Mucosa of stomach (tissue), 1 donor: ENCODE measurements around the gene RSF1.
"Not testable (repeated sequence)": the region's sequence is repeated elsewhere in the genome, so short reads cannot be mapped to it uniquely, and the experiment has no call there.

Source experiments
- H3K27me3 ChIP-seq: one replicate; pipeline ENCODE4 v1.7.0; 2013; ENCODE audit warnings: mild to moderate bottlenecking, low read length; ENCODE audit not compliant: control insufficient read depth, insufficient read depth
- H3K36me3 ChIP-seq: one replicate; pipeline ENCODE4 v1.7.0; 2013; ENCODE audit warnings: low read length; ENCODE audit not compliant: control insufficient read depth, insufficient read depth
- H3K4me1 ChIP-seq: one replicate; pipeline ENCODE4 v1.7.0; 2013; ENCODE audit warnings: mild to moderate bottlenecking, low read length; ENCODE audit not compliant: control insufficient read depth, insufficient read depth
- H3K4me3 ChIP-seq: one replicate; pipeline ENCODE4 v1.7.0; 2013; ENCODE audit warnings: low read length
- H3K9ac ChIP-seq: one replicate; pipeline ENCODE4 v1.7.0; 2013; ENCODE audit warnings: mild to moderate bottlenecking, low read length, moderate library complexity
- H3K9me3 ChIP-seq: one replicate; pipeline ENCODE4 v1.7.0; 2013; ENCODE audit warnings: mild to moderate bottlenecking, low read length, moderate library complexity; ENCODE audit not compliant: control insufficient read depth
- donor health status: Pancreatic carcinoma.

RSF1 gene

GRCh38 chr11:77833302-77833701 lies 12.8 kb upstream of the RSF1 start:
- Histone ChIP-seq H3K36me3 (no peaks in the 10 kb centered on the region), H3K4me1 (no peaks in the 10 kb centered on the region), H3K27me3 (no peaks in the 10 kb centered on the region), H3K9ac (no peak overlapping the region), H3K9me3 (no peaks in the 10 kb centered on the region), H3K4me3 (no peak overlapping the region)

GRCh38 chr11:77828926-77829325 lies 8.4 kb upstream of the RSF1 start:
- H3K9me3 ChIP-seq = no peaks in the 10 kb centered on the region
- H3K9ac ChIP-seq = no peak overlapping the region

GRCh38 chr11:77823775-77824174 lies 3.3 kb upstream of the RSF1 start:
- Histone ChIP-seq H3K36me3 (no peaks in the 10 kb centered on the region), H3K4me1 (peaks cover 11% of the 10 kb centered on the region), H3K9ac (no peak overlapping the region), H3K9me3 (no peaks in the 10 kb centered on the region), H3K27me3 (no peaks in the 10 kb centered on the region), H3K4me3 (no peak overlapping the region)

More at GRCh38 chr11:77828926-77829325, 8.4 kb upstream of the RSF1 start:
- Histone ChIP-seq H3K36me3 (no peaks in the 10 kb centered on the region), H3K27me3 (no peaks in the 10 kb centered on the region), H3K4me3 (no peak overlapping the region), H3K4me1 (no peaks in the 10 kb centered on the region)

GRCh38 chr11:77822126-77822525 lies 1.6 kb upstream of the RSF1 start:
- not testable (repeated sequence) for H3K27me3 ChIP-seq, H3K9me3 ChIP-seq, H3K36me3 ChIP-seq, H3K4me3 ChIP-seq, H3K9ac ChIP-seq
- H3K4me1 ChIP-seq = peaks cover 11% of the 10 kb centered on the region

GRCh38 chr11:77821349-77821851 lies 878 bp upstream of the RSF1 start:
- H3K4me3 ChIP-seq = peak overlapping the region; percentile 87
- H3K9me3 ChIP-seq = no peaks in the 10 kb centered on the region
- H3K27me3 ChIP-seq = no peaks in the 10 kb centered on the region
- H3K9ac ChIP-seq = peak overlapping the region; percentile 79
- H3K36me3 ChIP-seq = no peaks in the 10 kb centered on the region
- H3K4me1 ChIP-seq = peaks cover 11% of the 10 kb centered on the region

- H3K4me3 ChIP-seq = peak overlapping the region; percentile 64
- no peaks in the 10 kb centered on the region for H3K27me3 ChIP-seq
- H3K36me3 ChIP-seq = no peaks in the 10 kb centered on the region
- H3K9me3 ChIP-seq = no peaks in the 10 kb centered on the region
- H3K4me1 ChIP-seq = peaks cover 11% of the 10 kb centered on the region
- H3K9ac ChIP-seq = peak overlapping the region; percentile 96
Observed at GRCh38 chr11:77819921-77820564, 479 bp downstream of the RSF1 start.

- Histone ChIP-seq H3K27me3 (no peaks in the 10 kb centered on the region), H3K4me3 (peak overlapping the region; percentile 64), H3K4me1 (peaks cover 11% of the 10 kb centered on the region), H3K9ac (peak overlapping the region; percentile 96), H3K36me3 (no peaks in the 10 kb centered on the region), H3K9me3 (no peaks in the 10 kb centered on the region)
Observed at GRCh38 chr11:77819411-77819920, 1.1 kb downstream of the RSF1 start.

GRCh38 chr11:77815459-77815858 lies 5.1 kb downstream of the RSF1 start:
- H3K9ac ChIP-seq = no peak overlapping the region
- no peaks in the 10 kb centered on the region for H3K9me3 ChIP-seq
- H3K27me3 ChIP-seq = no peaks in the 10 kb centered on the region
- peaks cover 5% of the 10 kb centered on the region for H3K4me1 ChIP-seq
- no peaks in the 10 kb centered on the region for H3K36me3 ChIP-seq
- H3K4me3 ChIP-seq = no peak overlapping the region

GRCh38 chr11:77814848-77815247 lies 5.7 kb downstream of the RSF1 start:
- Histone ChIP-seq H3K4me3 (no peak overlapping the region), H3K9ac (no peak overlapping the region), H3K36me3 (no peaks in the 10 kb centered on the region), H3K9me3 (no peaks in the 10 kb centered on the region), H3K4me1 (peaks cover 5% of the 10 kb centered on the region), H3K27me3 (no peaks in the 10 kb centered on the region)

GRCh38 chr11:77813256-77813655 lies 7.3 kb downstream of the RSF1 start:
- Histone ChIP-seq H3K9me3 (no peaks in the 10 kb centered on the region), H3K4me3 (no peak overlapping the region), H3K4me1 (peaks cover 7% of the 10 kb centered on the region), H3K27me3 (no peaks in the 10 kb centered on the region), H3K36me3 (no peaks in the 10 kb centered on the region), H3K9ac (no peak overlapping the region)

- Histone ChIP-seq H3K36me3 (no peaks in the 10 kb centered on the region), H3K9me3 (no peaks in the 10 kb centered on the region), H3K27me3 (no peaks in the 10 kb centered on the region), H3K4me1 (peaks cover 13% of the 10 kb centered on the region), H3K4me3 (no peak overlapping the region), H3K9ac (no peak overlapping the region)
Observed at GRCh38 chr11:77806993-77807392, 13.5 kb downstream of the RSF1 start.

GRCh38 chr11:77806415-77806814 lies 14.1 kb downstream of the RSF1 start:
- Histone ChIP-seq H3K4me3 (no peak overlapping the region), H3K36me3 (no peaks in the 10 kb centered on the region), H3K9me3 (no peaks in the 10 kb centered on the region), H3K9ac (no peak overlapping the region), H3K4me1 (peaks cover 13% of the 10 kb centered on the region), H3K27me3 (no peaks in the 10 kb centered on the region)
